Spleen (tissue), 7 donors: ENCODE measurements around the gene AP1G2.

Experiments
- POLR2AphosphoS5 ChIP-seq, 3 donors: sonication (generic); formaldehyde crosslinking; IDR thresholded peaks; one replicate each; pipeline ENCODE4 v1.5.1; 2017; ENCODE audit warnings: antibody characterized with exemption in 3 of 3
- TF ChIP-seq, protein P1 (sequence below), 11 experiments: fragments of 200-600 bp in 7 of 11; fragments of 450-650 bp in 4 of 11; sonication (generic) in 4 of 11; IDR thresholded peaks in 8 of 11; conservative IDR thresholded peaks in 3 of 11; 1 replicate in 7 of 11; 2 replicates in 4 of 11; pipeline versions ENCODE4 v1.4.0 to v1.8.0; 2016 to 2021; ENCODE audit warnings: antibody characterized with exemption in 11 of 11, inconsistent platforms in 4 of 11, mild to moderate bottlenecking in 1 of 11
- donor health status: DM: no; HTN: no; CAD: no; lungs with moderate emphysema.
- donor health status: DM: no; HTN: no; CAD: no.
- donor health status: DM: no; HTN: no; CAD: no.

GRCh38 chr14:23513005-23513817 lies 54.4 kb downstream of the AP1G2 start:
- TF ChIP-seq, protein P1, sequence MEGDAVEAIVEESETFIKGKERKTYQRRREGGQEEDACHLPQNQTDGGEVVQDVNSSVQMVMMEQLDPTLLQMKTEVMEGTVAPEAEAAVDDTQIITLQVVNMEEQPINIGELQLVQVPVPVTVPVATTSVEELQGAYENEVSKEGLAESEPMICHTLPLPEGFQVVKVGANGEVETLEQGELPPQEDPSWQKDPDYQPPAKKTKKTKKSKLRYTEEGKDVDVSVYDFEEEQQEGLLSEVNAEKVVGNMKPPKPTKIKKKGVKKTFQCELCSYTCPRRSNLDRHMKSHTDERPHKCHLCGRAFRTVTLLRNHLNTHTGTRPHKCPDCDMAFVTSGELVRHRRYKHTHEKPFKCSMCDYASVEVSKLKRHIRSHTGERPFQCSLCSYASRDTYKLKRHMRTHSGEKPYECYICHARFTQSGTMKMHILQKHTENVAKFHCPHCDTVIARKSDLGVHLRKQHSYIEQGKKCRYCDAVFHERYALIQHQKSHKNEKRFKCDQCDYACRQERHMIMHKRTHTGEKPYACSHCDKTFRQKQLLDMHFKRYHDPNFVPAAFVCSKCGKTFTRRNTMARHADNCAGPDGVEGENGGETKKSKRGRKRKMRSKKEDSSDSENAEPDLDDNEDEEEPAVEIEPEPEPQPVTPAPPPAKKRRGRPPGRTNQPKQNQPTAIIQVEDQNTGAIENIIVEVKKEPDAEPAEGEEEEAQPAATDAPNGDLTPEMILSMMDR (IDR thresholded peaks at IDR 0.05 in 8 of 11, conservative IDR thresholded peaks at IDR 0.05 in 3 of 11) = no peak
- TF ChIP-seq POLR2AphosphoS5 (IDR thresholded peaks at IDR 0.05) = no peak
